ENCODE results near the gene SPRR2A. TPM values are rescaled to one million over a fixed set of nuclear protein-coding genes. Genes with fewer than 3 reads are reported as not detected.

The SPRR2A gene
- total RNA-seq, 1 experiment from 2014 or later, result not detected

GRCh38 chr1:153049211-153049610 is 8.1 kb downstream of the SPRR2A start:
- no peaks in the 10 kb centered on the region for H3K9me3 Mint-ChIP-seq (ENCODE audit: unreplicated experiment)
- H3K36me3 Mint-ChIP-seq (ENCODE audit: insufficient read depth, unreplicated experiment), result no peaks in the 10 kb centered on the region
- H3K4me3 Mint-ChIP-seq (ENCODE audit: unreplicated experiment), result no peak overlapping the region
- TF ChIP-seq, protein P1, sequence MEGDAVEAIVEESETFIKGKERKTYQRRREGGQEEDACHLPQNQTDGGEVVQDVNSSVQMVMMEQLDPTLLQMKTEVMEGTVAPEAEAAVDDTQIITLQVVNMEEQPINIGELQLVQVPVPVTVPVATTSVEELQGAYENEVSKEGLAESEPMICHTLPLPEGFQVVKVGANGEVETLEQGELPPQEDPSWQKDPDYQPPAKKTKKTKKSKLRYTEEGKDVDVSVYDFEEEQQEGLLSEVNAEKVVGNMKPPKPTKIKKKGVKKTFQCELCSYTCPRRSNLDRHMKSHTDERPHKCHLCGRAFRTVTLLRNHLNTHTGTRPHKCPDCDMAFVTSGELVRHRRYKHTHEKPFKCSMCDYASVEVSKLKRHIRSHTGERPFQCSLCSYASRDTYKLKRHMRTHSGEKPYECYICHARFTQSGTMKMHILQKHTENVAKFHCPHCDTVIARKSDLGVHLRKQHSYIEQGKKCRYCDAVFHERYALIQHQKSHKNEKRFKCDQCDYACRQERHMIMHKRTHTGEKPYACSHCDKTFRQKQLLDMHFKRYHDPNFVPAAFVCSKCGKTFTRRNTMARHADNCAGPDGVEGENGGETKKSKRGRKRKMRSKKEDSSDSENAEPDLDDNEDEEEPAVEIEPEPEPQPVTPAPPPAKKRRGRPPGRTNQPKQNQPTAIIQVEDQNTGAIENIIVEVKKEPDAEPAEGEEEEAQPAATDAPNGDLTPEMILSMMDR (IDR thresholded peaks at IDR 0.05; ENCODE audit: insufficient read depth in 1 of 2, low read depth in 1 of 2, low read length in 1 of 2, severe bottlenecking in 1 of 2, unreplicated experiment in 1 of 2), result no peak
- no peak for DNase-seq
- H3K4me1 Mint-ChIP-seq (ENCODE audit: low read depth, unreplicated experiment), result no peaks in the 10 kb centered on the region
- Histone ChIP-seq H3K4me1 (no peaks in the 10 kb centered on the region), H3K9me3 (no peaks in the 10 kb centered on the region; the same call in 1 of the 2 replicates), H3K36me3 (ENCODE audit: control insufficient read depth, insufficient read depth, low read length) (no peaks in the 10 kb centered on the region), H3K4me3 (ENCODE audit: low read depth, low read length) (no peak overlapping the region), H3K27me3 (replicated peaks; ENCODE audit: control insufficient read depth, insufficient read depth, low read length) (no peaks in the 10 kb centered on the region; the same call in 1 of the 2 replicates)
- no peak overlapping the region for H3K27ac Mint-ChIP-seq (ENCODE audit: unreplicated experiment)
- CTCF ChIA-PET, result no interaction called here
- POLR2A ChIA-PET, result no interaction called here
- H3K27me3 Mint-ChIP-seq (ENCODE audit: insufficient read depth, unreplicated experiment), result peaks cover 28% of the 10 kb centered on the region
- BruUV-seq (replicated peaks), result no TSS peak
- intact Hi-C loops (cut with micrococcal nuclease; ENCODE audit: unreplicated experiment), result no loop called here

DNA sequence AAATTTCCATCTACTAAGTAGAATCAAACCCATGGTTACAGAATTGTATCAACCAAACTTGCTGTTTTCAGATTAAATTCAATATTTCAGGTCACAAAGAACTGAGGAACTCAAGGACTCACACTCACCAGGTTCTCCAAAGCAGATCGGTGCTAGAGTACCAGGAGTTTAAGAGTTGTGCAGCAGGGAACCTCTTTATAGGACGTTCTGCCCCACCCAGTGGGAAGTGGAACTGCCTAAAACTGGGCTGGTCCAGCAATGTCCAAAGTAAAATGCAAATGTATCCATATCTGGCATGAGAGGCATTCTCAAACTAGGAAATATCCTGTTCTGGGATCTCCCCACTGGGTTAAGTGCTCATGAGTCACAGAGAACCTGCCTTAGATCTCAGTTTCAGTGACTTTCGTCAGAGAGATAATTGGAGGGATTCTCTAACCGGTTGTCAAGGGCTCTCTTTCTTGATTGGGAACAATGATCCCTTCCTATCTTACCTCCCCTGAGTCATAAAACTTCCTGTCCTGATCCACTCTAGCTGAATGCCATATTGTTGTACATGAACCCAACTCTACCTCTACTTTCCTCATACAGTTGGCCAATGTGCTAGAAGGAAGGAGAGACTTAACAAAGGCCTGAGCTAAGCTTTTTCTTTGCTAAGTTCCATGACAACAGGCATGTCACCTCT is 16.2 kb downstream of the SPRR2A start, which contains the start of gene SPRR2D:
SPRR2D (minus strand) TSS at position 171 of the 682 bp plus-strand sequence. CDS start 774 bp downstream, outside the sequence.
- no peaks in the 10 kb centered on the region for H3K4me1 Mint-ChIP-seq (ENCODE audit: low read depth, unreplicated experiment)
- ChIA-PET CTCF (no interaction called here), POLR2A (no interaction called here)
- H3K27ac Mint-ChIP-seq (ENCODE audit: unreplicated experiment), result no peak within 1 kb of the TSS
- no peak within 1 kb of the TSS for H3K4me3 Mint-ChIP-seq (ENCODE audit: unreplicated experiment)
- no peaks in the 10 kb centered on the region for H3K27me3 ChIP-seq (replicated peaks; ENCODE audit: control insufficient read depth, insufficient read depth, low read length)
- TF ChIP-seq, protein P1 (IDR thresholded peaks at IDR 0.05; ENCODE audit: insufficient read depth in 1 of 2, low read depth in 1 of 2, low read length in 1 of 2, severe bottlenecking in 1 of 2, unreplicated experiment in 1 of 2), result no peak
- no peak for DNase-seq
- no peak within 1 kb of the TSS for H3K4me3 ChIP-seq (ENCODE audit: low read depth, low read length)
- intact Hi-C loops (cut with micrococcal nuclease; ENCODE audit: unreplicated experiment), result no loop called here
- H3K36me3 ChIP-seq (ENCODE audit: control insufficient read depth, insufficient read depth, low read length), result no peaks in the 10 kb centered on the region
- no peaks in the 10 kb centered on the region for H3K9me3 Mint-ChIP-seq (ENCODE audit: unreplicated experiment)
- H3K36me3 Mint-ChIP-seq (ENCODE audit: insufficient read depth, unreplicated experiment), result no peaks in the 10 kb centered on the region
- H3K27me3 Mint-ChIP-seq (ENCODE audit: insufficient read depth, unreplicated experiment), result peaks cover 16% of the 10 kb centered on the region
- H3K4me1 ChIP-seq, result no peaks in the 10 kb centered on the region
- no peaks in the 10 kb centered on the region for H3K9me3 ChIP-seq
- no TSS peak for BruUV-seq (replicated peaks)

DNA sequence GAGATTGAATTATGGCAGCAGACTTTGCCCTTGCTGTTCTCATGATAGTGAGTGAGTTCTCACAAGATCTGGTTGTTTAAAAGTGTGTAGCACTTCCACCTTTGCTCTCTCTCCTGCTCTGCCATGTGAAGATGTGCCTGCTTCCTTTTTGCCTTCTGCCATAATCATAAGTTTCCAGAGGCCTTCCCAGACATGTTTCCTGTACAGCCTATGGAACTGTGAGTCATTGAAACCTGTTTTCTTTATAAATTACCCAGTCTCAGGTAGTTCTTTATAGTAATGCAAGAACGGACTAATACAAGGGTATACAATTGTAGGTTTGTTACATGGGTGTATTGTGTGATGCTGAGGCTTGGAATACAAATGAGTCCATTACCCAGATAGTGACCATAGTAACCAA is 22.1 kb downstream of the SPRR2A start:
- Histone ChIP-seq H3K4me3 (ENCODE audit: low read depth, low read length) (no peak overlapping the region), H3K9me3 (no peaks in the 10 kb centered on the region), H3K36me3 (ENCODE audit: control insufficient read depth, insufficient read depth, low read length) (no peaks in the 10 kb centered on the region), H3K4me1 (no peaks in the 10 kb centered on the region), H3K27me3 (replicated peaks; ENCODE audit: control insufficient read depth, insufficient read depth, low read length) (no peaks in the 10 kb centered on the region)
- CTCF ChIA-PET, result no interaction called here
- no peaks in the 10 kb centered on the region for H3K36me3 Mint-ChIP-seq (ENCODE audit: insufficient read depth, unreplicated experiment)
- H3K27me3 Mint-ChIP-seq (ENCODE audit: insufficient read depth, unreplicated experiment), result no peaks in the 10 kb centered on the region
- H3K4me1 Mint-ChIP-seq (ENCODE audit: low read depth, unreplicated experiment), result no peaks in the 10 kb centered on the region
- POLR2A ChIA-PET, result no interaction called here
- H3K27ac Mint-ChIP-seq (ENCODE audit: unreplicated experiment), result no peak overlapping the region
- TF ChIP-seq, protein P1 (IDR thresholded peaks at IDR 0.05; ENCODE audit: insufficient read depth in 1 of 2, low read depth in 1 of 2, low read length in 1 of 2, severe bottlenecking in 1 of 2, unreplicated experiment in 1 of 2), result no peak
- intact Hi-C loops (cut with micrococcal nuclease; ENCODE audit: unreplicated experiment), result no loop called here
- DNase-seq, result no peak
- no TSS peak for BruUV-seq (replicated peaks)
- no peak overlapping the region for H3K4me3 Mint-ChIP-seq (ENCODE audit: unreplicated experiment)
- no peaks in the 10 kb centered on the region for H3K9me3 Mint-ChIP-seq (ENCODE audit: unreplicated experiment)
